NCI-H345 treated with DMSO at 0.1 percent for 48 hours (cell line): Measurements from ENCODE around the gene EDC3.
"Not testable (repeated sequence)": the region's sequence is repeated elsewhere in the genome, so short reads cannot be mapped to it uniquely, and the experiment has no call there.

Source experiments
- DNase-seq: peaks from one replicate; lab custom pipeline; 2025; ENCODE audit not compliant: unreplicated experiment; lab: John Stamatoyannopoulos, UW

Gene EDC3

GRCh38 chr15:74710319-74711094 is 14.7 kb upstream of the EDC3 start:
- no peak for DNase-seq

GRCh38 chr15:74709892-74710291 is 14.1 kb upstream of the EDC3 start:
- no peak for DNase-seq

GRCh38 chr15:74709011-74709410 is 13.2 kb upstream of the EDC3 start:
- no peak for DNase-seq

- DNase-seq: no peak
Observed at GRCh38 chr15:74696808-74697207, 984 bp upstream of the EDC3 start.

GRCh38 chr15:74696398-74696729 is 540 bp upstream of the EDC3 start:
- DNase-seq: no peak

GRCh38 chr15:74692327-74692726 is 3.5 kb downstream of the EDC3 start:
- DNase-seq: no peak

GRCh38 chr15:74683758-74684157 is 12.1 kb downstream of the EDC3 start:
- no peak for DNase-seq

GRCh38 chr15:74682954-74683353 is 12.9 kb downstream of the EDC3 start:
- no peak for DNase-seq

- no peak for DNase-seq
Observed at GRCh38 chr15:74680456-74680855, 15.4 kb downstream of the EDC3 start.

GRCh38 chr15:74676801-74677200 is 19.0 kb downstream of the EDC3 start:
- no peak for DNase-seq

GRCh38 chr15:74674161-74674560 is 21.7 kb downstream of the EDC3 start:
- no peak for DNase-seq

GRCh38 chr15:74669627-74670026 is 26.2 kb downstream of the EDC3 start:
- no peak for DNase-seq

GRCh38 chr15:74667975-74668374 is 27.8 kb downstream of the EDC3 start:
- DNase-seq: no peak

- DNase-seq: no peak
Observed at GRCh38 chr15:74664670-74665069, 31.2 kb downstream of the EDC3 start.

GRCh38 chr15:74664028-74664616 is 31.7 kb downstream of the EDC3 start:
- DNase-seq: no peak

- no peak for DNase-seq
Observed at GRCh38 chr15:74663303-74664027, 32.4 kb downstream of the EDC3 start.

GRCh38 chr15:74662064-74662860 is 33.6 kb downstream of the EDC3 start:
- no peak for DNase-seq

GRCh38 chr15:74661280-74661679 is 34.5 kb downstream of the EDC3 start:
- not testable (repeated sequence) for DNase-seq

- DNase-seq: no peak
Observed at GRCh38 chr15:74657846-74658245, 38.0 kb downstream of the EDC3 start.

- no peak for DNase-seq
Observed at GRCh38 chr15:74656935-74657535, 38.8 kb downstream of the EDC3 start.

- peak; percentile 43 for DNase-seq
Observed at GRCh38 chr15:74655424-74655823, 40.4 kb downstream of the EDC3 start.
